Prostate gland (tissue), 2 donors: Measurements from ENCODE around the gene SPACDR. TPM values are rescaled to one million over a fixed set of nuclear protein-coding genes. Genes with fewer than 3 reads are reported as not detected.
A peak's percentile ranks its signal among the peaks of the same experiment; 100 is the strongest.

Experiments
- DNase-seq: peaks from one replicate; pipeline ENCODE4 v3.0.0-alpha.2; 2019; ENCODE audit warnings: low spot score
- H3K27ac ChIP-seq, 2 donors: fragments of 200-600 bp; sonication (generic); 2 replicates each; pipeline ENCODE4 v1.5.1; 2017 to 2019
- H3K27me3 ChIP-seq: fragments of 200-600 bp; sonication (generic); replicated peaks from 2 replicates; pipeline ENCODE4 v1.5.1; 2019; ENCODE audit not compliant: insufficient read depth
- H3K36me3 ChIP-seq, 2 donors: fragments of 200-600 bp; sonication (generic); 1 replicate in 1 of 2; 2 replicates in 1 of 2; pipeline versions ENCODE4 v1.5.1 to v1.8.1; 2017 to 2019
- H3K4me1 ChIP-seq: fragments of 200-600 bp; sonication (generic); replicated peaks from 2 replicates; pipeline ENCODE4 v1.5.1; 2019
- H3K4me3 ChIP-seq, 2 donors: fragments of 200-600 bp; sonication (generic); 2 replicates each; pipeline ENCODE4 v1.5.1; 2017 to 2019
- H3K9me3 ChIP-seq: fragments of 200-600 bp; sonication (generic); 2 replicates; pipeline ENCODE4 v1.5.1; 2017
- POLR2A ChIP-seq: fragments of 450-650 bp; IDR thresholded peaks from one replicate; pipeline ENCODE4 v1.6.1; 2016; ENCODE audit warnings: antibody characterized with exemption, mild to moderate bottlenecking
- POLR2AphosphoS5 ChIP-seq: sonication (generic); formaldehyde crosslinking; IDR thresholded peaks from one replicate; pipeline ENCODE4 v1.6.1; 2017; ENCODE audit warnings: antibody characterized with exemption
- WGBS: methylation state at CpG from one replicate; pipeline ENCODE4 v1.1.5; 2018; 5-methylcytosine and 5-hydroxymethylcytosine counted together
- intact Hi-C: fragments of 100-400 bp; cut with DNase I; formaldehyde crosslinking; loops from one replicate; pipeline ENCODE4 v1.14.2; 2022
- total RNA-seq, 2 donors: library from RNA; depleted of rRNA; stranded (reverse); fragments of >200 nt; gene quantifications; one replicate each; pipeline ENCODE4 v1.1.0, GENCODE V29; 2016
- TF ChIP-seq, protein P1 (sequence below), 4 experiments: fragments of 200-600 bp in 2 of 4; fragments of 450-650 bp in 2 of 4; sonication (generic) in 2 of 4; IDR thresholded peaks; 1 replicate in 3 of 4; 2 replicates in 1 of 4; pipeline ENCODE4 v1.5.1; 2016 to 2019; ENCODE audit warnings: antibody characterized with exemption in 4 of 4, mild to moderate bottlenecking in 2 of 4, moderate library complexity in 2 of 4

Gene SPACDR
- total RNA-seq, 2 donors from 2014 or later = 11.9 TPM; not detected in 1

DNA sequence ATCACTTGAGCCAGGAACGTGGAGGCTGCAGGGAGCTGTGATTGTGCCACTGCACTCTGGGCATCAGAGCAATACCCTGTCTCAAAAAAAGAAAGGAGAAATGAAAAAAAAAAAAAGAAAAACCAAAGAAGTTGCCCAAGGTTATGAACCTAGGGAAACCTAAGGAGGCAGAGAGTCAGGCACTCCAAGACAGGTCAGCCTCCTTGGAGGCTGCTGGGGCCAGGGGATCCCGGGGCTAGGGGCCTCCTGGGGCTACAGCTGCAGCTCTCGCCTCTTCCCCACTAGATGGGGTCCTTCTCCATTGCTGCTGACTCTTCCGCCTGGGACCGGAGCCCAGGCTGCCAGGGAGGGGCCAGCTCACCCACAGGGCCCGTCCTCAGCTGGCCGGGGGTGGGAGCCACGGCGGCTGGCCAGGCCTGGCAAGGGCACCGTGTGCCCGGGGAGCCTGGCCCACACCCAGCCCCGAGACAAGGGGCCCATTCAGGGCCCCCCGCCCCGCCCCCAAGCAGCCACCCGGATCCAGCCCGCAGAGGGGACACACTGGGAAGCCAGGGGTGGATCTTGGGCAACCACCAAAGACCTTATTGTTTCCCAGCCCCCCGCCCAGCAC lies 1.7 kb upstream of the SPACDR start:
- Histone ChIP-seq H3K9me3 (no peaks in the 10 kb centered on the region), H3K27me3 (no peaks in the 10 kb centered on the region), H3K36me3 (no peaks in the 10 kb centered on the region), H3K4me3 (no peak overlapping the region), H3K27ac (peak overlapping the region; percentile 75 to 79), H3K4me1 (peaks cover 9% of the 10 kb centered on the region)
- intact Hi-C loops = loop anchor here (2.0 to 5.0 kb wide), 2 partner anchors 95 to 226 kb away; partner anchors contain the start of gene GIGYF1
- TF ChIP-seq POLR2A = no peak
- TF ChIP-seq POLR2AphosphoS5 = peak; percentile 87
- TF ChIP-seq, protein P1, sequence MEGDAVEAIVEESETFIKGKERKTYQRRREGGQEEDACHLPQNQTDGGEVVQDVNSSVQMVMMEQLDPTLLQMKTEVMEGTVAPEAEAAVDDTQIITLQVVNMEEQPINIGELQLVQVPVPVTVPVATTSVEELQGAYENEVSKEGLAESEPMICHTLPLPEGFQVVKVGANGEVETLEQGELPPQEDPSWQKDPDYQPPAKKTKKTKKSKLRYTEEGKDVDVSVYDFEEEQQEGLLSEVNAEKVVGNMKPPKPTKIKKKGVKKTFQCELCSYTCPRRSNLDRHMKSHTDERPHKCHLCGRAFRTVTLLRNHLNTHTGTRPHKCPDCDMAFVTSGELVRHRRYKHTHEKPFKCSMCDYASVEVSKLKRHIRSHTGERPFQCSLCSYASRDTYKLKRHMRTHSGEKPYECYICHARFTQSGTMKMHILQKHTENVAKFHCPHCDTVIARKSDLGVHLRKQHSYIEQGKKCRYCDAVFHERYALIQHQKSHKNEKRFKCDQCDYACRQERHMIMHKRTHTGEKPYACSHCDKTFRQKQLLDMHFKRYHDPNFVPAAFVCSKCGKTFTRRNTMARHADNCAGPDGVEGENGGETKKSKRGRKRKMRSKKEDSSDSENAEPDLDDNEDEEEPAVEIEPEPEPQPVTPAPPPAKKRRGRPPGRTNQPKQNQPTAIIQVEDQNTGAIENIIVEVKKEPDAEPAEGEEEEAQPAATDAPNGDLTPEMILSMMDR (IDR thresholded peaks at IDR 0.05) = peak in 3 of 4 experiments; percentile 80 to 81 (median 80)
- DNase-seq = peak; percentile 84
- WGBS = 5% methylated on average over 14 of the region's 17 CpGs

DNA sequence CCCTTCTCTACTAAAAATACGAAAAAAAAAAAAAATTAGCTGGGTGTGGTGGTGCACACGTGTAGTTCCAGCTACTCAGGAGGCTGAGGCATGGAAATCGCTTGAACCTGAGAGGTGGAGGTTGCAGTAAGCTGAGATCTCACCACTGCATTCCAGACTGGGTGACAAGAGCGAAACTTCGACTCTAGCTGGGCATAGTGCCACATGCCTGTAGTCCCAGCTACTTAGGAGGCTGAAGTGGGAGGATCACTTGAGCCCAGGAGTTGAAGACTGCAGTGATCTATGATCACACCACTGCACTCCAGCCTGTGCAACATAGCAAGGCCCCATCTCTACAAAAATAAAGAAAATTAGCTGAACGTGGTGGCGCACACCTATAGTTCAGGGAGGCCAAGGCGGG lies 1.2 kb upstream of the SPACDR start:
- Histone ChIP-seq H3K9me3 (no peaks in the 10 kb centered on the region), H3K27ac (peak overlapping the region; percentile 75 to 79), H3K36me3 (no peaks in the 10 kb centered on the region), H3K4me3 (no peak overlapping the region), H3K4me1 (peaks cover 9% of the 10 kb centered on the region), H3K27me3 (no peaks in the 10 kb centered on the region)
- intact Hi-C loops = loop anchor here (5.0 kb wide), 1 partner anchor 227 kb away; the partner anchor contains the start of gene GIGYF1
- TF ChIP-seq, protein P1 (IDR thresholded peaks at IDR 0.05) = no peak
- TF ChIP-seq POLR2AphosphoS5 (no peak), POLR2A (no peak)
- DNase-seq = no peak
- WGBS = 68% methylated on average over 8 of the region's 8 CpGs

DNA sequence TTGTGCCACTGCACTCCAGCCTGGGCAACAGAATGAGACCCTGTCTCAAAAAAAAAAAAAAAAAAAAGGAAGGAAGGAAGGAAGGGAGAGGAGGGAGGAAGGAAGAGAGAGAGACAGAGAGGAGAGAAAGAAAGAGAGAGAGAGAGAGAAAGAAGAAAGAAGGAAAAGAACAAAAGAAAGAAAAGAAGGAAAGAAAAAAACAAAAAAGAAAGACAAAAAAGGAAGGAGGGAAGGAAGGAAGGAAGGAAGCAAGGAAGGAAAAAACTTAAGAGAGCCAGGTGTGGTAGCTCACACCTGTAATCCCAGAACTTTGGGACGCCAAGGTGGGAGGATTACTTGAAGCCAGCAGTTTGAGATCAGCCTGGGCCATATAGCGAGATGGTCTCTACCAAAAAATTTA lies 731 bp upstream of the SPACDR start:
- no peak for DNase-seq
- intact Hi-C loops = loop anchor here (5.0 kb wide), 1 partner anchor 228 kb away; the partner anchor contains the start of gene GIGYF1
- 94% methylated on average over 2 of the region's 2 CpGs for WGBS
- Histone ChIP-seq H3K4me3 (no peak overlapping the region), H3K27me3 (no peaks in the 10 kb centered on the region), H3K9me3 (no peaks in the 10 kb centered on the region), H3K4me1 (peaks cover 9% of the 10 kb centered on the region), H3K27ac (no peak overlapping the region), H3K36me3 (no peaks in the 10 kb centered on the region)
- TF ChIP-seq POLR2A (no peak), POLR2AphosphoS5 (no peak)
- TF ChIP-seq, protein P1 (IDR thresholded peaks at IDR 0.05) = no peak

DNA sequence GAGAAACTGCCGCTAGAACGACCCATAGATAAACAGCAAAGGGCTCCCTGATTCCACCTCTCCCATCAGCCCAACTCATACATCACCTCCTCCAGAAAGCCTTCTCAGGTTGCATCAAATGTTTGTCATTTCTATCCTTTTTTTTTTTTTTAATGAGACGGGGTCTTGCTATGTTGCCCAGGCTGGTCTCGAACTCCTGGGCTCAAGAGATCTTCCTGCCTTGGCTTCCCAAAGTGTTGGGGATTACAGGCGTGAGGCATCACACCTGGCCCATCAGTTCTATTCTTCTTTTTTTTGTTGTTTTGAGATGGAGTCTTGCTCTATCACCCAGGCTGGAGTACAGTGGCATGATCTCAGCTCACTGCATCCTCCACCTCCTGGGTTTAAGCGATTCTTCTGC lies 7.0 kb downstream of the SPACDR start:
- H3K4me1 ChIP-seq = no peaks in the 10 kb centered on the region
- H3K27ac ChIP-seq = no peak overlapping the region
- DNase-seq = no peak
- H3K36me3 ChIP-seq = no peaks in the 10 kb centered on the region
- no peaks in the 10 kb centered on the region for H3K9me3 ChIP-seq
- no peak overlapping the region for H3K4me3 ChIP-seq
- intact Hi-C loops = no loop called here
- WGBS = 92% methylated on average over 6 of the region's 6 CpGs
- TF ChIP-seq, protein P1 (IDR thresholded peaks at IDR 0.05) = no peak
- TF ChIP-seq POLR2AphosphoS5 = no peak
- TF ChIP-seq POLR2A = no peak
- no peaks in the 10 kb centered on the region for H3K27me3 ChIP-seq

DNA sequence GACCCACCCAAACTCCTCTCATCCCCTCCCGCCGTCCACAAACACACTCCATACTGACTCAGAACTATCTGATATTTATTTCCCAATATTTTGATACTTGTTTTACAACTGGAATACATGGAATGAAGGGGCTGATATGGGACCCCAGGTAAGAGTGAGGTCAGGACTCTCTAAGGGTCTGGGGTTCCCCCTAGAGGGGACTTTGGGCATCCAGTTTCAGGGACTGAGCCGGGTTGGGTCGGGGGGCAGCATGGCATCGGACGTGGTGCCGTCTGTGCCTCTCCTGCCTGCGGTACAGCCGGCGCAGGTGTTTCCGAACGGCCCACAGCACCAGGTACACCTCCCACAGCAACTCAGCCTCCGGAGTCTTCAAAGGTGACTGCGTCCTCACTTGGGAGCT lies 7.5 kb downstream of the SPACDR start:
- DNase-seq = no peak
- 92% methylated on average over 14 of the region's 14 CpGs for WGBS
- no peak for TF ChIP-seq POLR2A
- TF ChIP-seq, protein P1 (IDR thresholded peaks at IDR 0.05) = no peak
- TF ChIP-seq POLR2AphosphoS5 = no peak
- Histone ChIP-seq H3K27me3 (no peaks in the 10 kb centered on the region), H3K4me1 (no peaks in the 10 kb centered on the region), H3K4me3 (no peak overlapping the region), H3K9me3 (no peaks in the 10 kb centered on the region), H3K36me3 (no peaks in the 10 kb centered on the region), H3K27ac (no peak overlapping the region)
- intact Hi-C loops = no loop called here
